Stimulated activated CD4-positive, alpha-beta T cell treated with anti-CD3 and anti-CD28 coated beads, Interleukin-15, amount 100 ng/mL, for 48 hours (primary cell): ENCODE data around the gene DENND2D.

ENCODE experiments used
- DNase-seq, 2 donors: peaks; one replicate each; pipeline ENCODE4 v3.0.0-alpha.2; 2020; ENCODE audit warnings: low read depth in 2 of 2

Gene DENND2D

DNA sequence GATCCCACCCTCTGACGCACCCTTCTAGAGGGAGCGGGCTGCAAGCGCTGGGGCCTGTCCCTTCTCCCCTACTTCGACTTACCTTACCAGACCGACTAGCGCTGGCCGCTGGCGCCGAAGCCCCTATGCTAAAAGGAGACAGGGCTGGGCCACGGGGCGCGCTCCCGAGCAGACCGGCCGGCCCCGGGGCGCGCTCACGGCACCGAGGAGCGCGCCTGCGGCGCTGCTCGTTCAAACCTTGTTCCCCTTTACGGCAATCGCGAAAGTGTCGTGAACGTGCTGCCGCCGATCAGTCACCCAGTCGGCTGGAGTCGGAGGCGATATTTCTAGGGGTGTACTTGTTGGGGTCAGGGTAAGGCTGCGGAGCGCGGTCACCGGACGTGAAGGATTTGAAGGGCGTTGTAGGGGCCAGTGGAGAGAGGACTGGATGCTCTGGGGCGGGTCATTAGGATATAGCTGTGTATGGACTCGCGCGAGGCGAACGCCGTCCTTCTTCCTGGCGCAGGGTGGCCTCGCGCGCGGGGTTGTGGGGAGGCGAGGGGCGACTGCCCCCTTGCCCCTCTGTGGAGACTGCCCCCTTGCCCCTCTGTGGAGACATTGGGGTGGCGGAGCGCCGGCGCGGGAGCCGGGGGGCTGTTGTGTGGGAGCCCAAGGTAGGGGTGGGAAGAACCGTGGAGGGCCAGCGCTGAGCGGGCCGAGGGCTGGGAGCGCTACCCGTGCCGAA lies 60.3 kb downstream of the DENND2D start, which contains the start of the genes CEPT1 and DRAM2:
CEPT1 (plus strand) TSS at position 268 of the 724 bp plus-strand sequence. CDS start 7,492 bp downstream, outside the sequence.
DRAM2 (minus strand) TSS at position 138 of the 724 bp plus-strand sequence. CDS start 8,539 bp downstream, outside the sequence.
- DNase-seq: peak; percentile 86 to 96

DNA sequence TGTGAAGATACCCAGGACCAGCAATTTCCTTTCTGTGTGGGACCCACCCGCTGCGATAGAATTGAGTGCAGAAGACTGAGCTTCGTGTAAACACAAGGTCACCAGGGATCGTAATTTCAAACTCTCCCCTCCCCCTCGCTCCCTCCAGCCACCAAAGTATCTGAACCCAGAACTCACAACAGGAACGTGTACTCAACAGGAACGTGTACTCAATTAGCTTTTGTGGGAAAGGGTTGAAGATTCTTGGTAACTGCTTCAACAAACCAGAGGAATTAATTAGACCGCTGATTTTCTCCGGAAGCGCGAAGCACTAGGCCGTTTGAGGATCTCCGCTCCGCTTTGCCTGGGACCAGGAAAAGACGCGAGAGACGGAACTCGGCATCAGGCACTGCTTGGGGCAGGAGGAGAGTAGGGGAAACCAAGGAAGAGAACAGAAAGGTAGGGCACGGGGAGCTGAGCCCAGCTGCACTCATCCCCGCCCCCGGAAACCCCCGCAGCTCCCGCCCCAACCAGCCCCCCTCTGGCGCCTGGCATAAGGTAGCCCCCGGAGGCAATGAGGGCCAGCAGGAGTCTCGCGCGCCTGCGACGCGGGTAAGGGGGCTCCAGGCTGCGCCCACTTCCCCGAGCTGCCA lies 61.0 kb downstream of the DENND2D start:
- DNase-seq: peak; percentile 8 to 37
